Upper lobe of left lung (tissue), 4 donors: ENCODE data around the gene LGALS3.

Experiments
- CTCF ChIP-seq, 6 experiments: fragments of 450-650 bp in 4 of 6; fragments of 200-600 bp in 2 of 6; sonication (generic) in 2 of 6; IDR thresholded peaks; one replicate each; pipeline ENCODE4 v1.5.1; 2016 to 2019; ENCODE audit warnings: antibody characterized with exemption in 6 of 6
- POLR2A ChIP-seq, 4 donors: fragments of 450-650 bp; IDR thresholded peaks; one replicate each; pipeline ENCODE4 v1.5.1; 2016 to 2017; ENCODE audit warnings: antibody characterized with exemption in 4 of 4, mild to moderate bottlenecking in 2 of 4
- POLR2AphosphoS5 ChIP-seq, 2 donors: sonication (generic); formaldehyde crosslinking; IDR thresholded peaks; one replicate each; pipeline ENCODE4 v1.5.1; 2017; ENCODE audit warnings: antibody characterized with exemption in 2 of 2

- no peak for TF ChIP-seq CTCF (IDR thresholded peaks at IDR 0.05)
- TF ChIP-seq POLR2AphosphoS5 (IDR thresholded peaks at IDR 0.05) = peak; percentile 77 to 90
- peak in 2 of 4 donors; percentile 31 to 70 for TF ChIP-seq POLR2A (IDR thresholded peaks at IDR 0.05)
Measured at GRCh38 chr14:55107766-55108554, 21.1 kb upstream of the LGALS3 start.
